Activated CD8-positive, alpha-beta T cell treated with anti-CD3 and anti-CD28 coated beads for 36 hours (primary cell): ENCODE results near the gene NIF3L1. TPM values are rescaled to one million over a fixed set of nuclear protein-coding genes. Genes with fewer than 3 reads are reported as not detected.

ENCODE experiments used
- ATAC-seq: fragments of 200-7000 bp; cut with Tn5 transposase; one replicate; pipeline ENCODE4 v1.10.0; 2021; ENCODE audit warnings: mild to moderate bottlenecking, moderate library complexity
- CTCF ChIA-PET: fragments of 350-600 bp; sonication (Branson Sonifier 250); formaldehyde crosslinking; loops from one replicate; lab custom pipeline; 2021; ENCODE audit warnings: antibody characterized with exemption; lab: Charles Lee
- POLR2A ChIA-PET: fragments of 350-600 bp; sonication (Branson Sonifier 250); formaldehyde crosslinking; loops from one replicate; lab custom pipeline; 2021; ENCODE audit warnings: antibody characterized with exemption; lab: Charles Lee
- DNase-seq: peaks from one replicate; pipeline ENCODE4 v3.0.0-alpha.2; 2020
- H3K27ac Mint-ChIP-seq: one replicate; pipeline ENCODE4 v1.8.0; 2021; ENCODE audit warnings: mild to moderate bottlenecking, mixed read lengths
- H3K27me3 Mint-ChIP-seq: one replicate; pipeline ENCODE4 v1.8.0; 2021; ENCODE audit warnings: mixed read lengths
- H3K36me3 Mint-ChIP-seq: one replicate; pipeline ENCODE4 v1.8.0; 2021; ENCODE audit warnings: low read depth, mixed read lengths
- H3K4me1 Mint-ChIP-seq: one replicate; pipeline ENCODE4 v1.8.0; 2021; ENCODE audit warnings: low read depth, mixed read lengths
- H3K4me3 Mint-ChIP-seq: one replicate; pipeline ENCODE4 v1.8.0; 2021; ENCODE audit warnings: mild to moderate bottlenecking, moderate library complexity, mixed read lengths
- H3K9me3 Mint-ChIP-seq: one replicate; pipeline ENCODE4 v1.8.0; 2021; ENCODE audit warnings: mixed read lengths
- intact Hi-C: fragments of 100-400 bp; cut with micrococcal nuclease; formaldehyde crosslinking; loops from one replicate; pipeline ENCODE4 v1.10.0; 2022
- total RNA-seq, 2 experiments: library from RNA; stranded (reverse); gene quantifications; one replicate each; pipeline ENCODE4 v1.2.3, GENCODE V29; 2021
- TF ChIP-seq, protein P1 (sequence below): fragments of 200-600 bp; IDR thresholded peaks from one replicate; pipeline ENCODE4 v1.8.0; 2022; ENCODE audit warnings: antibody characterized with exemption, mild to moderate bottlenecking

The NIF3L1 gene
- total RNA-seq, 2 experiments from 2014 or later, result 30.8 to 35.3 TPM

- TF ChIP-seq, protein P1, sequence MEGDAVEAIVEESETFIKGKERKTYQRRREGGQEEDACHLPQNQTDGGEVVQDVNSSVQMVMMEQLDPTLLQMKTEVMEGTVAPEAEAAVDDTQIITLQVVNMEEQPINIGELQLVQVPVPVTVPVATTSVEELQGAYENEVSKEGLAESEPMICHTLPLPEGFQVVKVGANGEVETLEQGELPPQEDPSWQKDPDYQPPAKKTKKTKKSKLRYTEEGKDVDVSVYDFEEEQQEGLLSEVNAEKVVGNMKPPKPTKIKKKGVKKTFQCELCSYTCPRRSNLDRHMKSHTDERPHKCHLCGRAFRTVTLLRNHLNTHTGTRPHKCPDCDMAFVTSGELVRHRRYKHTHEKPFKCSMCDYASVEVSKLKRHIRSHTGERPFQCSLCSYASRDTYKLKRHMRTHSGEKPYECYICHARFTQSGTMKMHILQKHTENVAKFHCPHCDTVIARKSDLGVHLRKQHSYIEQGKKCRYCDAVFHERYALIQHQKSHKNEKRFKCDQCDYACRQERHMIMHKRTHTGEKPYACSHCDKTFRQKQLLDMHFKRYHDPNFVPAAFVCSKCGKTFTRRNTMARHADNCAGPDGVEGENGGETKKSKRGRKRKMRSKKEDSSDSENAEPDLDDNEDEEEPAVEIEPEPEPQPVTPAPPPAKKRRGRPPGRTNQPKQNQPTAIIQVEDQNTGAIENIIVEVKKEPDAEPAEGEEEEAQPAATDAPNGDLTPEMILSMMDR, result no peak
- ATAC-seq, result no peak
- Mint-ChIP-seq H3K4me1 (no peaks in the 10 kb centered on the region), H3K27me3 (no peaks in the 10 kb centered on the region), H3K36me3 (peaks cover 29% of the 10 kb centered on the region), H3K4me3 (no peak overlapping the region), H3K27ac (peak overlapping the region; percentile 47), H3K9me3 (no peaks in the 10 kb centered on the region)
- POLR2A ChIA-PET, result interaction anchor here (0.6 to 1.2 kb wide), 2 partner anchors 11 to 210 kb away, joined by 3 read pairs; no protein-coding TSS in a partner anchor
- DNase-seq, result no peak
- CTCF ChIA-PET, result no interaction called here
- intact Hi-C loops, result no loop called here
These were observed 24.5 kb downstream of the NIF3L1 start for GRCh38 chr2:200913654-200914053.

GRCh38 chr2:200922439-200922838 is 33.3 kb downstream of the NIF3L1 start:
- TF ChIP-seq, protein P1, result no peak
- intact Hi-C loops, result no loop called here
- DNase-seq, result no peak
- peaks cover 16% of the 10 kb centered on the region for H3K36me3 Mint-ChIP-seq
- H3K27me3 Mint-ChIP-seq, result no peaks in the 10 kb centered on the region
- ATAC-seq, result peak; percentile 88
- peaks cover 6% of the 10 kb centered on the region for H3K4me1 Mint-ChIP-seq
- ChIA-PET POLR2A (no interaction called here), CTCF (no interaction called here)
- H3K27ac Mint-ChIP-seq, result peak overlapping the region; percentile 69
- H3K4me3 Mint-ChIP-seq, result no peak overlapping the region
- H3K9me3 Mint-ChIP-seq, result no peaks in the 10 kb centered on the region

- Mint-ChIP-seq H3K4me3 (no peak overlapping the region), H3K27me3 (no peaks in the 10 kb centered on the region), H3K4me1 (peaks cover 11% of the 10 kb centered on the region), H3K9me3 (no peaks in the 10 kb centered on the region), H3K36me3 (peaks cover 22% of the 10 kb centered on the region), H3K27ac (peak overlapping the region; percentile 52)
- TF ChIP-seq, protein P1, result no peak
- CTCF ChIA-PET, result interaction anchor here (0.8 to 1.3 kb wide), 2 partner anchors 23 to 139 kb away, joined by 4 to 6 read pairs; no protein-coding TSS in a partner anchor
- intact Hi-C loops, result no loop called here
- POLR2A ChIA-PET, result interaction anchor here (1.0 to 1.1 kb wide), 2 partner anchors 10 to 12 kb away, joined by 3 to 4 read pairs; no protein-coding TSS in a partner anchor
- DNase-seq, result no peak
- peak; percentile 77 for ATAC-seq
These were observed 40.4 kb downstream of the NIF3L1 start for GRCh38 chr2:200929334-200930249.

- H3K9me3 Mint-ChIP-seq, result no peaks in the 10 kb centered on the region
- H3K4me3 Mint-ChIP-seq, result no peak overlapping the region
- TF ChIP-seq, protein P1, result no peak
- CTCF ChIA-PET, result no interaction called here
- ATAC-seq (no peak), DNase-seq (no peak)
- H3K27me3 Mint-ChIP-seq, result no peaks in the 10 kb centered on the region
- POLR2A ChIA-PET, result no interaction called here
- peak overlapping the region; percentile 50 for H3K27ac Mint-ChIP-seq
- intact Hi-C loops, result no loop called here
- peaks cover 26% of the 10 kb centered on the region for H3K36me3 Mint-ChIP-seq
- peaks cover 11% of the 10 kb centered on the region for H3K4me1 Mint-ChIP-seq
These were observed 41.9 kb downstream of the NIF3L1 start for GRCh38 chr2:200930947-200931626.
